ENCODE results near the gene TBX21. TPM values are rescaled to one million over a fixed set of nuclear protein-coding genes. Genes with fewer than 3 reads are reported as not detected.

Gene TBX21
- total and polyA plus RNA-seq, 10 of the 15 experiments (the other 5 are each of a cell fraction or from before 2014, with no cell fraction given): 0.63 to 9.6 (median 5.0) TPM

DNA sequence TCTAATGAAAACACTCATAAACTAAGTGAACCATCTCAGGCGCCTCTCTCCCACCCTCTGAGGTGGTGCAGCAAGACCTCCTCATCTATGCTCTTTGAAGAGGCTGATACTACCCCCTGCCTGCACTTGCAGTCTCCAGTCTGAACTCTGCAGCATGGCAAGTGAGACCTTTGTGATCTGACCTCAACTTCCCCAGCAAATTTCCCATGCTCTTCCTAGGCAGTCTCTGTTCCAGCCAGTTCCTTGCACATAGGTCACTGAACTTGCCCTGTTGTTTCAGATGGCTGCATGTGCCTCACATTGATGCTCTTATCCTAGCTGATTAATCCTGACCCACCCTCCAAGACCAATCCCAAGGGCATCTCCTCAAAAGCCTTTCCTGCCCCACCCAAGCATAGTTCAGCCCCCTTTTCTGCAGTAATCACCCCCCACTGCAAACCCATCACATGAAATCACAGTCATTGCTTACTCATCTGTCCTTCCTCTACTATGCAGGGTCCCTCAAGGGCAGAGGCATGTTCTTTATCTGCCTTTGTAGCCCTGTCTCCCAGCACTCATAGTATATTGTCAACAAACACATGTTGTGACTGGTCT lies 42.0 kb downstream of the TBX21 start (continued):
- TF ChIP-seq, protein P1, sequence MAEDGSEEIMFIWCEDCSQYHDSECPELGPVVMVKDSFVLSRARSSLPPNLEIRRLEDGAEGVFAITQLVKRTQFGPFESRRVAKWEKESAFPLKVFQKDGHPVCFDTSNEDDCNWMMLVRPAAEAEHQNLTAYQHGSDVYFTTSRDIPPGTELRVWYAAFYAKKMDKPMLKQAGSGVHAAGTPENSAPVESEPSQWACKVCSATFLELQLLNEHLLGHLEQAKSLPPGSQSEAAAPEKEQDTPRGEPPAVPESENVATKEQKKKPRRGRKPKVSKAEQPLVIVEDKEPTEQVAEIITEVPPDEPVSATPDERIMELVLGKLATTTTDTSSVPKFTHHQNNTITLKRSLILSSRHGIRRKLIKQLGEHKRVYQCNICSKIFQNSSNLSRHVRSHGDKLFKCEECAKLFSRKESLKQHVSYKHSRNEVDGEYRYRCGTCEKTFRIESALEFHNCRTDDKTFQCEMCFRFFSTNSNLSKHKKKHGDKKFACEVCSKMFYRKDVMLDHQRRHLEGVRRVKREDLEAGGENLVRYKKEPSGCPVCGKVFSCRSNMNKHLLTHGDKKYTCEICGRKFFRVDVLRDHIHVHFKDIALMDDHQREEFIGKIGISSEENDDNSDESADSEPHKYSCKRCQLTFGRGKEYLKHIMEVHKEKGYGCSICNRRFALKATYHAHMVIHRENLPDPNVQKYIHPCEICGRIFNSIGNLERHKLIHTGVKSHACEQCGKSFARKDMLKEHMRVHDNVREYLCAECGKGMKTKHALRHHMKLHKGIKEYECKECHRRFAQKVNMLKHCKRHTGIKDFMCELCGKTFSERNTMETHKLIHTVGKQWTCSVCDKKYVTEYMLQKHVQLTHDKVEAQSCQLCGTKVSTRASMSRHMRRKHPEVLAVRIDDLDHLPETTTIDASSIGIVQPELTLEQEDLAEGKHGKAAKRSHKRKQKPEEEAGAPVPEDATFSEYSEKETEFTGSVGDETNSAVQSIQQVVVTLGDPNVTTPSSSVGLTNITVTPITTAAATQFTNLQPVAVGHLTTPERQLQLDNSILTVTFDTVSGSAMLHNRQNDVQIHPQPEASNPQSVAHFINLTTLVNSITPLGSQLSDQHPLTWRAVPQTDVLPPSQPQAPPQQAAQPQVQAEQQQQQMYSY (CRISPR knock-in tag; IDR thresholded peaks at IDR 0.05): no peak
- TF ChIP-seq, protein P2, sequence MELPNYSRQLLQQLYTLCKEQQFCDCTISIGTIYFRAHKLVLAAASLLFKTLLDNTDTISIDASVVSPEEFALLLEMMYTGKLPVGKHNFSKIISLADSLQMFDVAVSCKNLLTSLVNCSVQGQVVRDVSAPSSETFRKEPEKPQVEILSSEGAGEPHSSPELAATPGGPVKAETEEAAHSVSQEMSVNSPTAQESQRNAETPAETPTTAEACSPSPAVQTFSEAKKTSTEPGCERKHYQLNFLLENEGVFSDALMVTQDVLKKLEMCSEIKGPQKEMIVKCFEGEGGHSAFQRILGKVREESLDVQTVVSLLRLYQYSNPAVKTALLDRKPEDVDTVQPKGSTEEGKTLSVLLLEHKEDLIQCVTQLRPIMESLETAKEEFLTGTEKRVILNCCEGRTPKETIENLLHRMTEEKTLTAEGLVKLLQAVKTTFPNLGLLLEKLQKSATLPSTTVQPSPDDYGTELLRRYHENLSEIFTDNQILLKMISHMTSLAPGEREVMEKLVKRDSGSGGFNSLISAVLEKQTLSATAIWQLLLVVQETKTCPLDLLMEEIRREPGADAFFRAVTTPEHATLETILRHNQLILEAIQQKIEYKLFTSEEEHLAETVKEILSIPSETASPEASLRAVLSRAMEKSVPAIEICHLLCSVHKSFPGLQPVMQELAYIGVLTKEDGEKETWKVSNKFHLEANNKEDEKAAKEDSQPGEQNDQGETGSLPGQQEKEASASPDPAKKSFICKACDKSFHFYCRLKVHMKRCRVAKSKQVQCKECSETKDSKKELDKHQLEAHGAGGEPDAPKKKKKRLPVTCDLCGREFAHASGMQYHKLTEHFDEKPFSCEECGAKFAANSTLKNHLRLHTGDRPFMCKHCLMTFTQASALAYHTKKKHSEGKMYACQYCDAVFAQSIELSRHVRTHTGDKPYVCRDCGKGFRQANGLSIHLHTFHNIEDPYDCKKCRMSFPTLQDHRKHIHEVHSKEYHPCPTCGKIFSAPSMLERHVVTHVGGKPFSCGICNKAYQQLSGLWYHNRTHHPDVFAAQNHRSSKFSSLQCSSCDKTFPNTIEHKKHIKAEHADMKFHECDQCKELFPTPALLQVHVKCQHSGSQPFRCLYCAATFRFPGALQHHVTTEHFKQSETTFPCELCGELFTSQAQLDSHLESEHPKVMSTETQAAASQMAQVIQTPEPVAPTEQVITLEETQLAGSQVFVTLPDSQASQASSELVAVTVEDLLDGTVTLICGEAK (IDR thresholded peaks at IDR 0.05; ENCODE audit: borderline replicate concordance): no peak
- TF ChIP-seq, protein P3, sequence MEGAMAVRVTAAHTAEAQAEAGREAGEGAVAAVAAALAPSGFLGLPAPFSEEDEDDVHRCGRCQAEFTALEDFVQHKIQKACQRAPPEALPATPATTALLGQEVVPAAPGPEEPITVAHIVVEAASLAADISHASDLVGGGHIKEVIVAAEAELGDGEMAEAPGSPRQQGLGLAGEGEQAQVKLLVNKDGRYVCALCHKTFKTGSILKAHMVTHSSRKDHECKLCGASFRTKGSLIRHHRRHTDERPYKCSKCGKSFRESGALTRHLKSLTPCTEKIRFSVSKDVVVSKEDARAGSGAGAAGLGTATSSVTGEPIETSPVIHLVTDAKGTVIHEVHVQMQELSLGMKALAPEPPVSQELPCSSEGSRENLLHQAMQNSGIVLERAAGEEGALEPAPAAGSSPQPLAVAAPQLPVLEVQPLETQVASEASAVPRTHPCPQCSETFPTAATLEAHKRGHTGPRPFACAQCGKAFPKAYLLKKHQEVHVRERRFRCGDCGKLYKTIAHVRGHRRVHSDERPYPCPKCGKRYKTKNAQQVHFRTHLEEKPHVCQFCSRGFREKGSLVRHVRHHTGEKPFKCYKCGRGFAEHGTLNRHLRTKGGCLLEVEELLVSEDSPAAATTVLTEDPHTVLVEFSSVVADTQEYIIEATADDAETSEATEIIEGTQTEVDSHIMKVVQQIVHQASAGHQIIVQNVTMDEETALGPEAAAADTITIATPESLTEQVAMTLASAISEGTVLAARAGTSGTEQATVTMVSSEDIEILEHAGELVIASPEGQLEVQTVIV (IDR thresholded peaks at IDR 0.05; ENCODE audit: borderline replicate concordance, partially characterized antibody): no peak
- TF ChIP-seq IKZF2 (IDR thresholded peaks at IDR 0.05) (no peak), ZBED1 (IDR thresholded peaks at IDR 0.05; ENCODE audit: borderline replicate concordance) (no peak)
- TF ChIP-seq, protein P4, sequence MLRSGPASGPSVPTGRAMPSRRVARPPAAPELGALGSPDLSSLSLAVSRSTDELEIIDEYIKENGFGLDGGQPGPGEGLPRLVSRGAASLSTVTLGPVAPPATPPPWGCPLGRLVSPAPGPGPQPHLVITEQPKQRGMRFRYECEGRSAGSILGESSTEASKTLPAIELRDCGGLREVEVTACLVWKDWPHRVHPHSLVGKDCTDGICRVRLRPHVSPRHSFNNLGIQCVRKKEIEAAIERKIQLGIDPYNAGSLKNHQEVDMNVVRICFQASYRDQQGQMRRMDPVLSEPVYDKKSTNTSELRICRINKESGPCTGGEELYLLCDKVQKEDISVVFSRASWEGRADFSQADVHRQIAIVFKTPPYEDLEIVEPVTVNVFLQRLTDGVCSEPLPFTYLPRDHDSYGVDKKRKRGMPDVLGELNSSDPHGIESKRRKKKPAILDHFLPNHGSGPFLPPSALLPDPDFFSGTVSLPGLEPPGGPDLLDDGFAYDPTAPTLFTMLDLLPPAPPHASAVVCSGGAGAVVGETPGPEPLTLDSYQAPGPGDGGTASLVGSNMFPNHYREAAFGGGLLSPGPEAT (IDR thresholded peaks at IDR 0.05; ENCODE audit: low read depth): no peak
- TF ChIP-seq, protein P5, sequence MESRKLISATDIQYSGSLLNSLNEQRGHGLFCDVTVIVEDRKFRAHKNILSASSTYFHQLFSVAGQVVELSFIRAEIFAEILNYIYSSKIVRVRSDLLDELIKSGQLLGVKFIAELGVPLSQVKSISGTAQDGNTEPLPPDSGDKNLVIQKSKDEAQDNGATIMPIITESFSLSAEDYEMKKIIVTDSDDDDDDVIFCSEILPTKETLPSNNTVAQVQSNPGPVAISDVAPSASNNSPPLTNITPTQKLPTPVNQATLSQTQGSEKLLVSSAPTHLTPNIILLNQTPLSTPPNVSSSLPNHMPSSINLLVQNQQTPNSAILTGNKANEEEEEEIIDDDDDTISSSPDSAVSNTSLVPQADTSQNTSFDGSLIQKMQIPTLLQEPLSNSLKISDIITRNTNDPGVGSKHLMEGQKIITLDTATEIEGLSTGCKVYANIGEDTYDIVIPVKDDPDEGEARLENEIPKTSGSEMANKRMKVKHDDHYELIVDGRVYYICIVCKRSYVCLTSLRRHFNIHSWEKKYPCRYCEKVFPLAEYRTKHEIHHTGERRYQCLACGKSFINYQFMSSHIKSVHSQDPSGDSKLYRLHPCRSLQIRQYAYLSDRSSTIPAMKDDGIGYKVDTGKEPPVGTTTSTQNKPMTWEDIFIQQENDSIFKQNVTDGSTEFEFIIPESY (IDR thresholded peaks at IDR 0.05): no peak
- TF ChIP-seq, protein P6, sequence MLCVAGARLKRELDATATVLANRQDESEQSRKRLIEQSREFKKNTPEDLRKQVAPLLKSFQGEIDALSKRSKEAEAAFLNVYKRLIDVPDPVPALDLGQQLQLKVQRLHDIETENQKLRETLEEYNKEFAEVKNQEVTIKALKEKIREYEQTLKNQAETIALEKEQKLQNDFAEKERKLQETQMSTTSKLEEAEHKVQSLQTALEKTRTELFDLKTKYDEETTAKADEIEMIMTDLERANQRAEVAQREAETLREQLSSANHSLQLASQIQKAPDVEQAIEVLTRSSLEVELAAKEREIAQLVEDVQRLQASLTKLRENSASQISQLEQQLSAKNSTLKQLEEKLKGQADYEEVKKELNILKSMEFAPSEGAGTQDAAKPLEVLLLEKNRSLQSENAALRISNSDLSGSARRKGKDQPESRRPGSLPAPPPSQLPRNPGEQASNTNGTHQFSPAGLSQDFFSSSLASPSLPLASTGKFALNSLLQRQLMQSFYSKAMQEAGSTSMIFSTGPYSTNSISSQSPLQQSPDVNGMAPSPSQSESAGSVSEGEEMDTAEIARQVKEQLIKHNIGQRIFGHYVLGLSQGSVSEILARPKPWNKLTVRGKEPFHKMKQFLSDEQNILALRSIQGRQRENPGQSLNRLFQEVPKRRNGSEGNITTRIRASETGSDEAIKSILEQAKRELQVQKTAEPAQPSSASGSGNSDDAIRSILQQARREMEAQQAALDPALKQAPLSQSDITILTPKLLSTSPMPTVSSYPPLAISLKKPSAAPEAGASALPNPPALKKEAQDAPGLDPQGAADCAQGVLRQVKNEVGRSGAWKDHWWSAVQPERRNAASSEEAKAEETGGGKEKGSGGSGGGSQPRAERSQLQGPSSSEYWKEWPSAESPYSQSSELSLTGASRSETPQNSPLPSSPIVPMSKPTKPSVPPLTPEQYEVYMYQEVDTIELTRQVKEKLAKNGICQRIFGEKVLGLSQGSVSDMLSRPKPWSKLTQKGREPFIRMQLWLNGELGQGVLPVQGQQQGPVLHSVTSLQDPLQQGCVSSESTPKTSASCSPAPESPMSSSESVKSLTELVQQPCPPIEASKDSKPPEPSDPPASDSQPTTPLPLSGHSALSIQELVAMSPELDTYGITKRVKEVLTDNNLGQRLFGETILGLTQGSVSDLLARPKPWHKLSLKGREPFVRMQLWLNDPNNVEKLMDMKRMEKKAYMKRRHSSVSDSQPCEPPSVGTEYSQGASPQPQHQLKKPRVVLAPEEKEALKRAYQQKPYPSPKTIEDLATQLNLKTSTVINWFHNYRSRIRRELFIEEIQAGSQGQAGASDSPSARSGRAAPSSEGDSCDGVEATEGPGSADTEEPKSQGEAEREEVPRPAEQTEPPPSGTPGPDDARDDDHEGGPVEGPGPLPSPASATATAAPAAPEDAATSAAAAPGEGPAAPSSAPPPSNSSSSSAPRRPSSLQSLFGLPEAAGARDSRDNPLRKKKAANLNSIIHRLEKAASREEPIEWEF (IDR thresholded peaks at IDR 0.05; ENCODE audit: insufficient replicate concordance, low read depth, low read length): no peak

Measured in GM12878 (cell line).